HCT116 (cell line): Measurements from ENCODE around the gene RTN1. TPM values are rescaled to one million over a fixed set of nuclear protein-coding genes. Genes with fewer than 3 reads are reported as not detected.

Experiments used
- ATAC-seq: fragments of 200-7000 bp; cut with Tn5 transposase; 2 replicates; pipeline ENCODE4 v1.9.1; 2020; ENCODE audit warnings: mild to moderate bottlenecking, moderate library complexity
- BruUV-seq: library from RNA; stranded (reverse); fragments of 400-500 nt; replicated peaks from 2 replicates; lab custom pipeline; 2021; lab: Mats Ljungman, UMichigan
- CTCF ChIA-PET: fragments of 300-600 bp; sonication (Branson Sonifier 250); formaldehyde crosslinking; loops from one replicate; lab custom pipeline; 2021; ENCODE audit warnings: antibody characterized with exemption; lab: Charles Lee
- POLR2A ChIA-PET: fragments of 300-600, 350-600 bp; sonication (Branson Sonifier 250); formaldehyde crosslinking; loops from one replicate; lab custom pipeline; 2021; ENCODE audit warnings: antibody characterized with exemption; lab: Charles Lee
- RAD21 ChIA-PET, 2 experiments: fragments of 300-600 bp; sonication (Branson Sonifier 250); formaldehyde crosslinking; loops; one replicate each; lab custom pipeline; 2023; ENCODE audit warnings: low total read pairs in 2 of 2; ENCODE audit not compliant: uncharacterized antibody in 2 of 2, unreplicated experiment in 2 of 2, low non-redundant PET in 1 of 2; lab: Charles Lee
- DNase-seq: peaks from one replicate; pipeline ENCODE4 v3.0.0-alpha.2; 2010; ENCODE audit warnings: low read depth, low spot score
- H2AFZ ChIP-seq: fragments of 200-600 bp; shearing (Covaris generic), sonication (generic); 2 replicates; pipeline ENCODE4 v1.6.1; 2017; ENCODE audit warnings: low read depth, mixed run types, mixed read lengths, antibody characterized with exemption, low read length; ENCODE audit not compliant: poor library complexity, severe bottlenecking
- H3K27ac ChIP-seq: 2 replicates; pipeline ENCODE4 v1.5.1; 2012; ENCODE audit warnings: low read depth, low read length
- H3K27me3 ChIP-seq: fragments of 200-600 bp; sonication (generic); 2 replicates; pipeline ENCODE4 v1.6.1; 2016; ENCODE audit warnings: mixed run types, low read length, mixed read lengths; ENCODE audit not compliant: insufficient read depth
- H3K36me3 ChIP-seq, 2 experiments: fragments of 200-500 bp in 1 of 2; fragments of 200-600 bp in 1 of 2; sonication (Bioruptor generic) in 1 of 2; sonication (generic) in 1 of 2; 2 replicates each; pipeline versions ENCODE4 v1.5.1 to v1.6.1; 2014 to 2016; ENCODE audit warnings: low read length in 2 of 2, inconsistent platforms in 1 of 2, mixed read lengths in 1 of 2, mixed run types in 1 of 2; ENCODE audit not compliant: insufficient read depth in 2 of 2, control insufficient read depth in 1 of 2
- H3K4me1 ChIP-seq, 2 experiments: fragments of 200-600 bp in 1 of 2; sonication (generic) in 1 of 2; 2 replicates each; pipeline versions ENCODE4 v1.5.1 to v1.6.1; 2012 to 2017; ENCODE audit warnings: low read length in 2 of 2, inconsistent platforms in 1 of 2, mild to moderate bottlenecking in 1 of 2, mixed read lengths in 1 of 2, mixed run types in 1 of 2, moderate library complexity in 1 of 2; ENCODE audit not compliant: insufficient read depth in 2 of 2, control insufficient read depth in 1 of 2
- H3K4me2 ChIP-seq: fragments of 200-600 bp; sonication (generic); 2 replicates; pipeline ENCODE4 v1.6.1; 2017; ENCODE audit warnings: mixed run types, low read length, mixed read lengths
- H3K4me3 ChIP-seq, 2 experiments: fragments of 200-600 bp in 1 of 2; sonication (generic) in 1 of 2; replicated peaks in 1 of 2; 2 replicates each; pipeline ENCODE4 v1.5.1; 2011 to 2016; ENCODE audit warnings: low read length in 2 of 2, control low read depth in 1 of 2, low read depth in 1 of 2, mild to moderate bottlenecking in 1 of 2, mixed read lengths in 1 of 2, mixed run types in 1 of 2
- H3K79me2 ChIP-seq: fragments of 200-600 bp; sonication (generic); 2 replicates; pipeline ENCODE4 v1.6.1; 2017; ENCODE audit warnings: mild to moderate bottlenecking, mixed run types, low read length, moderate library complexity, mixed read lengths; ENCODE audit not compliant: insufficient read depth
- H3K9ac ChIP-seq: fragments of 200-600 bp; sonication (generic); 2 replicates; pipeline ENCODE4 v1.6.1; 2016; ENCODE audit warnings: low read length, mixed read lengths
- H3K9me2 ChIP-seq: fragments of 200-600 bp; sonication (generic), shearing (Covaris generic); 2 replicates; pipeline ENCODE4 v1.6.1; 2017; ENCODE audit warnings: mixed run types, mild to moderate bottlenecking, moderate library complexity; ENCODE audit not compliant: insufficient read depth
- H3K9me3 ChIP-seq, 2 experiments: fragments of 200-500 bp in 1 of 2; fragments of 200-600 bp in 1 of 2; sonication (Bioruptor generic) in 1 of 2; sonication (generic) in 1 of 2; 2 replicates each; pipeline ENCODE4 v1.6.1; 2014 to 2017; ENCODE audit warnings: low read length in 2 of 2, mixed read lengths in 2 of 2, inconsistent platforms in 1 of 2, low read depth in 1 of 2, mild to moderate bottlenecking in 1 of 2, mixed run types in 1 of 2, moderate library complexity in 1 of 2; ENCODE audit not compliant: control insufficient read depth in 1 of 2, insufficient read depth in 1 of 2
- H4K20me1 ChIP-seq: fragments of 200-600 bp; sonication (generic), shearing (Covaris generic); 2 replicates; pipeline ENCODE4 v1.6.1; 2017; ENCODE audit warnings: mixed run types, mild to moderate bottlenecking, moderate library complexity; ENCODE audit not compliant: insufficient read depth
- EGR1 ChIP-seq: IDR thresholded peaks from 2 replicates; pipeline ENCODE4 v1.6.1; 2012; ENCODE audit warnings: low read depth
- EZH2 ChIP-seq: fragments of 200-600 bp; sonication (generic); IDR thresholded peaks from 2 replicates; pipeline ENCODE4 v1.6.1; 2017; ENCODE audit warnings: antibody characterized with exemption, mixed run types
- EZH2phosphoT487 ChIP-seq: fragments of 200-600 bp; IDR thresholded peaks from 2 replicates; pipeline ENCODE4 v1.6.1; 2018; ENCODE audit warnings: antibody characterized with exemption, borderline replicate concordance
- FOSL1 ChIP-seq: IDR thresholded peaks from 2 replicates; pipeline ENCODE4 v1.6.1; 2012; ENCODE audit warnings: low read depth
- JUND ChIP-seq: IDR thresholded peaks from 2 replicates; pipeline ENCODE4 v1.6.1; 2012
- RAD21 ChIP-seq: IDR thresholded peaks from 2 replicates; pipeline ENCODE4 v1.6.1; 2012; ENCODE audit warnings: low read depth, mild to moderate bottlenecking
- SRF ChIP-seq: IDR thresholded peaks from 2 replicates; pipeline ENCODE4 v1.6.1; 2012; ENCODE audit warnings: low read depth
- TCF7L2 ChIP-seq: IDR thresholded peaks from 2 replicates; pipeline ENCODE4 v1.7.0; 2011; ENCODE audit warnings: borderline replicate concordance, inconsistent platforms; ENCODE audit not compliant: insufficient read depth, insufficient read length; ENCODE audit errors: extremely low read depth
- YY1 ChIP-seq: IDR thresholded peaks from 2 replicates; pipeline ENCODE4 v1.6.1; 2011; ENCODE audit warnings: low read length, low read depth, moderate library complexity, mild to moderate bottlenecking; ENCODE audit not compliant: insufficient replicate concordance; ENCODE audit errors: extremely low read depth
- ZFX ChIP-seq: fragments of 450-650 bp; IDR thresholded peaks from 2 replicates; pipeline ENCODE4 v1.6.1; 2017
- intact Hi-C: fragments of 100-400 bp; cut with micrococcal nuclease; formaldehyde crosslinking; loops from 2 replicates; pipeline ENCODE4 v1.10.0; 2022
- total RNA-seq: library from RNA; stranded (reverse); gene quantifications from one replicate; pipeline ENCODE4 v1.2.1, GENCODE V29; 2021; ENCODE audit not compliant: unreplicated experiment
- TF ChIP-seq, protein P1 (sequence below): IDR thresholded peaks from 2 replicates; pipeline ENCODE4 v1.6.1; 2012; ENCODE audit warnings: low read depth
- TF ChIP-seq, protein P2 (sequence below), 3 experiments: fragments of 200-600 bp in 1 of 3; sonication (generic) in 1 of 3; IDR thresholded peaks in 2 of 3; conservative IDR thresholded peaks in 1 of 3; 2 replicates each; pipeline ENCODE4 v1.5.1; 2012 to 2017; ENCODE audit warnings: low read depth in 2 of 3, low read length in 2 of 3, antibody characterized with exemption in 1 of 3, borderline replicate concordance in 1 of 3, control low read depth in 1 of 3, mild to moderate bottlenecking in 1 of 3, mixed read lengths in 1 of 3, mixed run types in 1 of 3, moderate library complexity in 1 of 3; ENCODE audit not compliant: insufficient read depth in 1 of 3

RTN1 gene
- total RNA-seq, 1 experiment from 2014 or later = 0.57 TPM

- intact Hi-C loops = no loop called here
- no peaks in the 10 kb centered on the region for H3K9me2 ChIP-seq
- no peak for ATAC-seq
- H3K9ac ChIP-seq = no peak overlapping the region
- no peaks in the 10 kb centered on the region for H3K27me3 ChIP-seq
- H3K4me2 ChIP-seq = no peak overlapping the region
- no peaks in the 10 kb centered on the region for H3K36me3 ChIP-seq
- H3K4me3 ChIP-seq = no peak overlapping the region
- RAD21 ChIA-PET = no interaction called here
- no peak overlapping the region for H3K27ac ChIP-seq
- no peak overlapping the region for H2AFZ ChIP-seq
- H3K79me2 ChIP-seq = no peaks in the 10 kb centered on the region
- H3K4me1 ChIP-seq = no peaks in the 10 kb centered on the region
- POLR2A ChIA-PET = no interaction called here
- BruUV-seq = no TSS peak
- H3K9me3 ChIP-seq = no peaks in the 10 kb centered on the region
- TF ChIP-seq EZH2 = no peak
- no peak for TF ChIP-seq TCF7L2
- TF ChIP-seq SRF = no peak
- TF ChIP-seq ZFX = no peak
- TF ChIP-seq YY1 = no peak
- no peak for TF ChIP-seq EZH2phosphoT487
- TF ChIP-seq RAD21 = no peak
- TF ChIP-seq, protein P1, sequence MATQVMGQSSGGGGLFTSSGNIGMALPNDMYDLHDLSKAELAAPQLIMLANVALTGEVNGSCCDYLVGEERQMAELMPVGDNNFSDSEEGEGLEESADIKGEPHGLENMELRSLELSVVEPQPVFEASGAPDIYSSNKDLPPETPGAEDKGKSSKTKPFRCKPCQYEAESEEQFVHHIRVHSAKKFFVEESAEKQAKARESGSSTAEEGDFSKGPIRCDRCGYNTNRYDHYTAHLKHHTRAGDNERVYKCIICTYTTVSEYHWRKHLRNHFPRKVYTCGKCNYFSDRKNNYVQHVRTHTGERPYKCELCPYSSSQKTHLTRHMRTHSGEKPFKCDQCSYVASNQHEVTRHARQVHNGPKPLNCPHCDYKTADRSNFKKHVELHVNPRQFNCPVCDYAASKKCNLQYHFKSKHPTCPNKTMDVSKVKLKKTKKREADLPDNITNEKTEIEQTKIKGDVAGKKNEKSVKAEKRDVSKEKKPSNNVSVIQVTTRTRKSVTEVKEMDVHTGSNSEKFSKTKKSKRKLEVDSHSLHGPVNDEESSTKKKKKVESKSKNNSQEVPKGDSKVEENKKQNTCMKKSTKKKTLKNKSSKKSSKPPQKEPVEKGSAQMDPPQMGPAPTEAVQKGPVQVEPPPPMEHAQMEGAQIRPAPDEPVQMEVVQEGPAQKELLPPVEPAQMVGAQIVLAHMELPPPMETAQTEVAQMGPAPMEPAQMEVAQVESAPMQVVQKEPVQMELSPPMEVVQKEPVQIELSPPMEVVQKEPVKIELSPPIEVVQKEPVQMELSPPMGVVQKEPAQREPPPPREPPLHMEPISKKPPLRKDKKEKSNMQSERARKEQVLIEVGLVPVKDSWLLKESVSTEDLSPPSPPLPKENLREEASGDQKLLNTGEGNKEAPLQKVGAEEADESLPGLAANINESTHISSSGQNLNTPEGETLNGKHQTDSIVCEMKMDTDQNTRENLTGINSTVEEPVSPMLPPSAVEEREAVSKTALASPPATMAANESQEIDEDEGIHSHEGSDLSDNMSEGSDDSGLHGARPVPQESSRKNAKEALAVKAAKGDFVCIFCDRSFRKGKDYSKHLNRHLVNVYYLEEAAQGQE = no peak
- TF ChIP-seq, protein P2, sequence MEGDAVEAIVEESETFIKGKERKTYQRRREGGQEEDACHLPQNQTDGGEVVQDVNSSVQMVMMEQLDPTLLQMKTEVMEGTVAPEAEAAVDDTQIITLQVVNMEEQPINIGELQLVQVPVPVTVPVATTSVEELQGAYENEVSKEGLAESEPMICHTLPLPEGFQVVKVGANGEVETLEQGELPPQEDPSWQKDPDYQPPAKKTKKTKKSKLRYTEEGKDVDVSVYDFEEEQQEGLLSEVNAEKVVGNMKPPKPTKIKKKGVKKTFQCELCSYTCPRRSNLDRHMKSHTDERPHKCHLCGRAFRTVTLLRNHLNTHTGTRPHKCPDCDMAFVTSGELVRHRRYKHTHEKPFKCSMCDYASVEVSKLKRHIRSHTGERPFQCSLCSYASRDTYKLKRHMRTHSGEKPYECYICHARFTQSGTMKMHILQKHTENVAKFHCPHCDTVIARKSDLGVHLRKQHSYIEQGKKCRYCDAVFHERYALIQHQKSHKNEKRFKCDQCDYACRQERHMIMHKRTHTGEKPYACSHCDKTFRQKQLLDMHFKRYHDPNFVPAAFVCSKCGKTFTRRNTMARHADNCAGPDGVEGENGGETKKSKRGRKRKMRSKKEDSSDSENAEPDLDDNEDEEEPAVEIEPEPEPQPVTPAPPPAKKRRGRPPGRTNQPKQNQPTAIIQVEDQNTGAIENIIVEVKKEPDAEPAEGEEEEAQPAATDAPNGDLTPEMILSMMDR (IDR thresholded peaks at IDR 0.05 in 2 of 3, conservative IDR thresholded peaks at IDR 0.05 in 1 of 3; ENCODE audit: borderline replicate concordance in 1 of 3, insufficient read depth in 1 of 3, low read depth in 2 of 3, low read length in 2 of 3) = no peak
- TF ChIP-seq EGR1 = no peak
- no peak for TF ChIP-seq FOSL1
- TF ChIP-seq JUND = no peak
- TF ChIP-seq, all 23 proteins: peak for 0
- CTCF ChIA-PET = no interaction called here
- no peak for DNase-seq
- no peaks in the 10 kb centered on the region for H4K20me1 ChIP-seq
These were observed 243.5 kb downstream of the RTN1 start for GRCh38 chr14:59627011-59627520.
